ENCODE data around the gene C16orf96.

- TF ChIP-seq CTCF (IDR thresholded peaks at IDR 0.05) = no peak
- no peak for TF ChIP-seq POLR2A (IDR thresholded peaks at IDR 0.05)
- TF ChIP-seq EP300 (IDR thresholded peaks at IDR 0.05) = no peak
Measured at GRCh38 chr16:4519274-4520058, 36.7 kb upstream of the C16orf96 start.
